ENCODE measurements around the gene TMEM8B.
"Not testable (repeated sequence)": the region's sequence is repeated elsewhere in the genome, so short reads cannot be mapped to it uniquely, and the experiment has no call there.

TMEM8B gene

GRCh38 chr9:35909274-35909673 lies 80.2 kb downstream of the TMEM8B start, which contains the start of gene SPAAR:
Gene SPAAR (plus strand): TSS chr9:35909490. CDS start chr9:35910464, 974 bp downstream.
- DNase-seq, result no peak

- no peak for DNase-seq
Measured at GRCh38 chr9:35909687-35910612, 80.9 kb downstream of the TMEM8B start.

- DNase-seq, result peak; percentile 23
Measured at GRCh38 chr9:35910613-35911359, 81.8 kb downstream of the TMEM8B start.

GRCh38 chr9:35911690-35912089 lies 82.7 kb downstream of the TMEM8B start:
- no peak for DNase-seq

GRCh38 chr9:35912791-35913400 lies 83.9 kb downstream of the TMEM8B start:
- no peak for DNase-seq

GRCh38 chr9:35913429-35913828 lies 84.4 kb downstream of the TMEM8B start:
- not testable (repeated sequence) for DNase-seq

- DNase-seq, result no peak
Measured at GRCh38 chr9:35914301-35914807, 85.3 kb downstream of the TMEM8B start.

Data from effector CD4-positive, alpha-beta T cell (primary cell).